Fibroblast of lung (primary cell): ENCODE data around the gene MYO10. TPM values are rescaled to one million over a fixed set of nuclear protein-coding genes. Genes with fewer than 3 reads are reported as not detected.

Source experiments
- DNase-seq, 2 donors: peaks; one replicate each; pipeline versions ENCODE4 v3.0.0 to v3.0.0-alpha.2; 2010; ENCODE audit warnings: low read depth in 2 of 2
- H2AFZ ChIP-seq: 2 replicates; pipeline ENCODE4 v1.5.1; 2012; ENCODE audit warnings: low read length, control low read depth, inconsistent platforms
- H3K27ac ChIP-seq: 2 replicates; pipeline ENCODE4 v1.5.1; 2011; ENCODE audit warnings: low read length, control low read depth; ENCODE audit not compliant: insufficient read depth
- H3K27me3 ChIP-seq: 2 replicates; pipeline ENCODE4 v1.5.1; 2011; ENCODE audit warnings: mild to moderate bottlenecking, low read length; ENCODE audit not compliant: control insufficient read depth, insufficient read depth
- H3K36me3 ChIP-seq: 2 replicates; pipeline ENCODE4 v1.5.1; 2011; ENCODE audit warnings: low read length; ENCODE audit not compliant: control insufficient read depth, insufficient read depth
- H3K4me1 ChIP-seq: 2 replicates; pipeline ENCODE4 v1.5.1; 2011; ENCODE audit warnings: low read length; ENCODE audit not compliant: control insufficient read depth, insufficient read depth; ENCODE audit errors: extremely low read depth
- H3K4me2 ChIP-seq: 2 replicates; pipeline ENCODE4 v1.5.1; 2011; ENCODE audit warnings: low read length, control low read depth; ENCODE audit not compliant: insufficient read depth; ENCODE audit errors: extremely low read depth
- H3K4me3 ChIP-seq, 4 experiments: fragments of 200-600 bp in 1 of 4; sonication (generic) in 1 of 4; replicated peaks in 1 of 4; 2 replicates each; pipeline ENCODE4 v1.5.1; 2011 to 2016; ENCODE audit warnings: low read length in 4 of 4, low read depth in 3 of 4, mild to moderate bottlenecking in 3 of 4, control low read depth in 2 of 4, inconsistent platforms in 1 of 4, mixed read lengths in 1 of 4; ENCODE audit not compliant: insufficient read depth in 1 of 4; ENCODE audit errors: control extremely low read depth in 1 of 4
- H3K79me2 ChIP-seq: 2 replicates; pipeline ENCODE4 v1.5.1; 2012; ENCODE audit warnings: mild to moderate bottlenecking, low read length, inconsistent platforms; ENCODE audit not compliant: control insufficient read depth, insufficient read depth
- H3K9ac ChIP-seq: 2 replicates; pipeline ENCODE4 v1.5.1; 2011; ENCODE audit warnings: mild to moderate bottlenecking, low read length, control low read depth; ENCODE audit not compliant: insufficient read depth
- H3K9me3 ChIP-seq: 2 replicates; pipeline ENCODE4 v1.5.1; 2012; ENCODE audit warnings: low read depth, low read length; ENCODE audit not compliant: control insufficient read depth, insufficient read depth
- H4K20me1 ChIP-seq: 2 replicates; pipeline ENCODE4 v1.5.1; 2011; ENCODE audit warnings: low read length; ENCODE audit not compliant: control insufficient read depth, insufficient read depth; ENCODE audit errors: extremely low read depth
- EZH2 ChIP-seq: IDR thresholded peaks from 2 replicates; pipeline ENCODE4 v1.5.1; 2012; ENCODE audit warnings: low read length, control low read depth, mild to moderate bottlenecking; ENCODE audit errors: missing control alignments
- polyA plus RNA-seq, 2 donors: library from polyadenylated mRNA; depleted of rRNA in 1 of 2; stranded (reverse) in 1 of 2; unstranded in 1 of 2; fragments of >200 nt; gene quantifications; 2 replicates each; pipeline ENCODE4 v1.2.1, GENCODE V29; 2011 to 2012; ENCODE audit warnings: missing spikeins in 1 of 2
- total RNA-seq: library from RNA; depleted of rRNA; stranded (reverse); fragments of >200 nt; gene quantifications from 2 replicates; pipeline ENCODE4 v1.2.1, GENCODE V29; 2014
- TF ChIP-seq, protein P1 (sequence below), 2 donors: IDR thresholded peaks in 1 of 2; conservative IDR thresholded peaks in 1 of 2; 1 replicate in 1 of 2; 2 replicates in 1 of 2; pipeline ENCODE4 v1.5.1; 2011 to 2012; ENCODE audit warnings: low read length in 2 of 2, control low read depth in 1 of 2, inconsistent platforms in 1 of 2, low read depth in 1 of 2, mild to moderate bottlenecking in 1 of 2

The MYO10 gene
- total and polyA plus RNA-seq, 2 donors (not counting 1 experiment from before 2014, with no cell fraction given) = 16.6 to 82.2 TPM

- peaks cover 6% of the 10 kb centered on the region for H4K20me1 ChIP-seq
- H2AFZ ChIP-seq = no peak overlapping the region
- TF ChIP-seq, protein P1, sequence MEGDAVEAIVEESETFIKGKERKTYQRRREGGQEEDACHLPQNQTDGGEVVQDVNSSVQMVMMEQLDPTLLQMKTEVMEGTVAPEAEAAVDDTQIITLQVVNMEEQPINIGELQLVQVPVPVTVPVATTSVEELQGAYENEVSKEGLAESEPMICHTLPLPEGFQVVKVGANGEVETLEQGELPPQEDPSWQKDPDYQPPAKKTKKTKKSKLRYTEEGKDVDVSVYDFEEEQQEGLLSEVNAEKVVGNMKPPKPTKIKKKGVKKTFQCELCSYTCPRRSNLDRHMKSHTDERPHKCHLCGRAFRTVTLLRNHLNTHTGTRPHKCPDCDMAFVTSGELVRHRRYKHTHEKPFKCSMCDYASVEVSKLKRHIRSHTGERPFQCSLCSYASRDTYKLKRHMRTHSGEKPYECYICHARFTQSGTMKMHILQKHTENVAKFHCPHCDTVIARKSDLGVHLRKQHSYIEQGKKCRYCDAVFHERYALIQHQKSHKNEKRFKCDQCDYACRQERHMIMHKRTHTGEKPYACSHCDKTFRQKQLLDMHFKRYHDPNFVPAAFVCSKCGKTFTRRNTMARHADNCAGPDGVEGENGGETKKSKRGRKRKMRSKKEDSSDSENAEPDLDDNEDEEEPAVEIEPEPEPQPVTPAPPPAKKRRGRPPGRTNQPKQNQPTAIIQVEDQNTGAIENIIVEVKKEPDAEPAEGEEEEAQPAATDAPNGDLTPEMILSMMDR (conservative IDR thresholded peaks at IDR 0.05 in 1 of 2, IDR thresholded peaks at IDR 0.05 in 1 of 2; ENCODE audit: low read depth in 1 of 2, low read length in 2 of 2) = no peak
- no peak for TF ChIP-seq EZH2
- no peaks in the 10 kb centered on the region for H3K9me3 ChIP-seq
- H3K36me3 ChIP-seq = no peaks in the 10 kb centered on the region
- DNase-seq = peak; percentile 70 to 74
- H3K4me3 ChIP-seq = no peak overlapping the region
- no peaks in the 10 kb centered on the region for H3K27me3 ChIP-seq
- H3K27ac ChIP-seq = peak overlapping the region; percentile 30
- H3K4me1 ChIP-seq = peaks cover 18% of the 10 kb centered on the region
- no peak overlapping the region for H3K9ac ChIP-seq
- peak overlapping the region; percentile 21 for H3K4me2 ChIP-seq
- peaks cover 84% of the 10 kb centered on the region for H3K79me2 ChIP-seq
Observed at GRCh38 chr5:16889972-16890519, 46.0 kb downstream of the MYO10 start.

DNA sequence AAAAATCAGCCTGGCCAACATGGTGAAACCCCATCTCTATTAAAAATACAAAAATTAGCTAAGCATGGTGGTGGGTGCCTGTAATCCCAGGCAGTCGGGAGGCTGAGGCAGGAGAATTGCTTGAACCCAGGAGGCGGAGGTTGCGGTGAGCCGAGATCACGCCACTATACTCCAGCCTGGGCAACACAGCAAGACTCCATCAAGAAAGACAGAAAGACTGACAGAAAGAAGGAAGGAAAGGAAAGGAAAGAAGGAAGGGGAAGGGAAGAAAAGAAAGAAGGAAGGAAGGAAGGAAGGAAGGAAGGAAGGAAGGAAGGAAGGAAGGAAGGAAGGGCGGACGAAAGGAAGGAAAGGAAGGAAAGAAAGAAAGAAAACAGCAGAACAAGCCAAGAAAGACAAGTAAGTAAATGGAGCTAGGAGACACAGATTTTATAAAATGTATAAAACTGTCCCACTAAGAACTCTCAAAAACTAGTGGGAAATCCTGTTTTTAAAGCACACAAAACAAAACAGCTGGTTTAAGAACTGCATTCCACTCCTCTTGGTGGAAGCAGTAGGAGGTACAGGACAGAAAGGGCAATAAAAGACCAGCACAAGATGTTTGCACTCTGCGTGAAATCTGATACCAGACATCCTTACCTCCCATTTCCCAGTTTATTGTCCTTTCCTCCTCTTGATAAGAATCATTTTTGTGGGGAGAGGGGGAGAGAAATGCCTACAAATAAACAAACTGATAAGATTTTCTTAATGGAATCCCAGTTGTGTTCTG lies 46.7 kb downstream of the MYO10 start:
- H3K27me3 ChIP-seq = no peaks in the 10 kb centered on the region
- no peaks in the 10 kb centered on the region for H3K9me3 ChIP-seq
- peaks cover 19% of the 10 kb centered on the region for H3K4me1 ChIP-seq
- H3K4me3 ChIP-seq = peak overlapping the region in 1 of 4 experiments; percentile 25
- no peak overlapping the region for H3K9ac ChIP-seq
- no peaks in the 10 kb centered on the region for H3K36me3 ChIP-seq
- TF ChIP-seq EZH2 = no peak
- TF ChIP-seq, protein P1 (conservative IDR thresholded peaks at IDR 0.05 in 1 of 2, IDR thresholded peaks at IDR 0.05 in 1 of 2; ENCODE audit: low read depth in 1 of 2, low read length in 2 of 2) = no peak
- peak; percentile 77 for DNase-seq
- no peak overlapping the region for H2AFZ ChIP-seq
- H3K27ac ChIP-seq = peak overlapping the region; percentile 30
- peaks cover 84% of the 10 kb centered on the region for H3K79me2 ChIP-seq
- peak overlapping the region; percentile 42 for H3K4me2 ChIP-seq
- H4K20me1 ChIP-seq = peaks cover 3% of the 10 kb centered on the region

GRCh38 chr5:16888694-16889124 lies 47.4 kb downstream of the MYO10 start:
- DNase-seq = peak; percentile 61 to 65
- no peak overlapping the region for H3K4me3 ChIP-seq
- TF ChIP-seq, protein P1 (conservative IDR thresholded peaks at IDR 0.05 in 1 of 2, IDR thresholded peaks at IDR 0.05 in 1 of 2; ENCODE audit: low read depth in 1 of 2, low read length in 2 of 2) = no peak
- TF ChIP-seq EZH2 = no peak
- H3K4me2 ChIP-seq = no peak overlapping the region
- no peaks in the 10 kb centered on the region for H3K27me3 ChIP-seq
- H4K20me1 ChIP-seq = peaks cover 3% of the 10 kb centered on the region
- no peaks in the 10 kb centered on the region for H3K9me3 ChIP-seq
- no peak overlapping the region for H2AFZ ChIP-seq
- H3K36me3 ChIP-seq = no peaks in the 10 kb centered on the region
- no peak overlapping the region for H3K27ac ChIP-seq
- no peak overlapping the region for H3K9ac ChIP-seq
- H3K4me1 ChIP-seq = peaks cover 19% of the 10 kb centered on the region
- H3K79me2 ChIP-seq = peaks cover 84% of the 10 kb centered on the region
